NCI-H1436 treated with DMSO at 0.1 percent for 48 hours (cell line): ENCODE results near the gene RAB9A.

Experiments used
- DNase-seq: peaks from one replicate; lab custom pipeline; 2025; lab: John Stamatoyannopoulos, UW

Gene RAB9A

GRCh38 chrX:13747836-13748235 lies 58.9 kb downstream of the RAB9A start:
- DNase-seq = no peak

- no peak for DNase-seq
These were observed 59.6 kb downstream of the RAB9A start for GRCh38 chrX:13748486-13748885.

GRCh38 chrX:13750204-13750603 lies 61.3 kb downstream of the RAB9A start:
- no peak for DNase-seq

- DNase-seq = no peak
These were observed 61.9 kb downstream of the RAB9A start for GRCh38 chrX:13750812-13751211.

- DNase-seq = no peak
These were observed 63.2 kb downstream of the RAB9A start for GRCh38 chrX:13752141-13752540.

- no peak for DNase-seq
These were observed 63.7 kb downstream of the RAB9A start for GRCh38 chrX:13752646-13753045.

- DNase-seq = no peak
These were observed 65.8 kb downstream of the RAB9A start for GRCh38 chrX:13754765-13755164.

GRCh38 chrX:13755254-13755653 lies 66.3 kb downstream of the RAB9A start:
- DNase-seq = no peak

GRCh38 chrX:13756381-13756780 lies 67.5 kb downstream of the RAB9A start:
- no peak for DNase-seq

- no peak for DNase-seq
These were observed 70.3 kb downstream of the RAB9A start for GRCh38 chrX:13759152-13759718.
